ENCODE data around the gene CPLX1. TPM values are rescaled to one million over a fixed set of nuclear protein-coding genes. Genes with fewer than 3 reads are reported as not detected.

CPLX1 gene
- total and polyA plus RNA-seq, 3 donors from 2014 or later = 4.4 to 8.2 (median 5.5) TPM

GRCh38 chr4:826508-827208 lies 729 bp upstream of the CPLX1 start:
- WGBS, 2 donors = 0% methylated on average over 32 of the region's 75 CpGs; no CpG with 5 or more reads in 1 of the 2 donors
- Histone ChIP-seq H3K27ac (no peak overlapping the region), H3K4me3 (peak overlapping the region; percentile 15 to 33), H3K27me3 (no peaks in the 10 kb centered on the region), H3K4me1 (peaks cover 4% of the 10 kb centered on the region), H3K36me3 (ENCODE audit: low read depth, missing control alignments) (no peaks in the 10 kb centered on the region), H3K9me3 (no peaks in the 10 kb centered on the region)
- no peak for DNase-seq
- TF ChIP-seq CTCF (IDR thresholded peaks at IDR 0.05) = no peak
- no peak for TF ChIP-seq POLR2A (IDR thresholded peaks at IDR 0.05)
- intact Hi-C loops (cut with DNase I; ENCODE audit: low total_unique reads) = no loop called here

GRCh38 chr4:825063-825970 lies 612 bp downstream of the CPLX1 start:
- H3K36me3 ChIP-seq (ENCODE audit: low read depth, missing control alignments) = no peaks in the 10 kb centered on the region
- H3K27me3 ChIP-seq = no peaks in the 10 kb centered on the region
- intact Hi-C loops (cut with DNase I; ENCODE audit: low total_unique reads) = no loop called here
- DNase-seq = peak; percentile 35
- TF ChIP-seq CTCF (IDR thresholded peaks at IDR 0.05) = no peak
- TF ChIP-seq POLR2A (IDR thresholded peaks at IDR 0.05) = no peak
- no peak overlapping the region for H3K27ac ChIP-seq
- H3K9me3 ChIP-seq = no peaks in the 10 kb centered on the region
- 1 to 7% methylated on average over 34 to 74 of the region's 94 CpGs for WGBS, 2 donors
- H3K4me3 ChIP-seq = peak overlapping the region; percentile 24 to 43
- H3K4me1 ChIP-seq = peaks cover 4% of the 10 kb centered on the region

GRCh38 chr4:824461-825062 lies 1.4 kb downstream of the CPLX1 start:
- intact Hi-C loops (cut with DNase I; ENCODE audit: low total_unique reads) = no loop called here
- Histone ChIP-seq H3K36me3 (ENCODE audit: low read depth, missing control alignments) (no peaks in the 10 kb centered on the region), H3K9me3 (no peaks in the 10 kb centered on the region), H3K27ac (no peak overlapping the region), H3K4me3 (no peak overlapping the region), H3K27me3 (no peaks in the 10 kb centered on the region), H3K4me1 (peaks cover 4% of the 10 kb centered on the region)
- 8 to 20% methylated on average over 6 to 23 of the region's 23 CpGs for WGBS, 2 donors
- DNase-seq = no peak
- TF ChIP-seq POLR2A (IDR thresholded peaks at IDR 0.05) (no peak), CTCF (IDR thresholded peaks at IDR 0.05) (no peak)

- WGBS, 2 donors = 59 to 67% methylated on average over 20 to 21 of the region's 24 CpGs
- Histone ChIP-seq H3K27ac (no peak overlapping the region), H3K4me3 (no peak overlapping the region), H3K27me3 (no peaks in the 10 kb centered on the region), H3K4me1 (peaks cover 4% of the 10 kb centered on the region), H3K9me3 (no peaks in the 10 kb centered on the region), H3K36me3 (ENCODE audit: low read depth, missing control alignments) (no peaks in the 10 kb centered on the region)
- intact Hi-C loops (cut with DNase I; ENCODE audit: low total_unique reads) = no loop called here
- TF ChIP-seq POLR2A (IDR thresholded peaks at IDR 0.05) = no peak
- TF ChIP-seq CTCF (IDR thresholded peaks at IDR 0.05) = no peak
- DNase-seq = no peak
These were observed 2.0 kb downstream of the CPLX1 start for GRCh38 chr4:823761-824460.

Measured in testis (tissue), 3 donors.